ENCODE measurements around the gene MAP2K1.

The MAP2K1 gene

DNA sequence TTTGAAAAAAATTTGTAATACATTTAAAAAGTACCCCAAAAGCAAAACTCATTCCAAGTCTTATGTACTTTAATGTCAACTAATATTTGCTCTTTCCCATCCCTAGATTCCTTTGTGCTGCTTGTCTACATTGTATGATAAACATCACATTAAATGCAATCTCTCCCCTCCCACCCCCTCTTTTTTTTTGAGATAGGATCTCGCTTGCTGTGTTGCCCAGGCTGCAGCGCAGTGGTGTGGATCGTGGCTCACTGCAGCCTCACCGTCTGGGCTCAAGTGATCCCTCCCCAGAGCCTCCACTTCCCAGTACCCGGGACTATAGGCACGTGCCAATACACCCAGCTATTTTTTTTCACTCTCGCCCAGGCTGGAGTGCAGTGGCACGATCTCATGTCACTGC, 12.6 kb downstream of the MAP2K1 start:
- no peak overlapping the region for H3K4me3 ChIP-seq (ENCODE audit: low read depth, low read length)
- TF ChIP-seq, protein P1, sequence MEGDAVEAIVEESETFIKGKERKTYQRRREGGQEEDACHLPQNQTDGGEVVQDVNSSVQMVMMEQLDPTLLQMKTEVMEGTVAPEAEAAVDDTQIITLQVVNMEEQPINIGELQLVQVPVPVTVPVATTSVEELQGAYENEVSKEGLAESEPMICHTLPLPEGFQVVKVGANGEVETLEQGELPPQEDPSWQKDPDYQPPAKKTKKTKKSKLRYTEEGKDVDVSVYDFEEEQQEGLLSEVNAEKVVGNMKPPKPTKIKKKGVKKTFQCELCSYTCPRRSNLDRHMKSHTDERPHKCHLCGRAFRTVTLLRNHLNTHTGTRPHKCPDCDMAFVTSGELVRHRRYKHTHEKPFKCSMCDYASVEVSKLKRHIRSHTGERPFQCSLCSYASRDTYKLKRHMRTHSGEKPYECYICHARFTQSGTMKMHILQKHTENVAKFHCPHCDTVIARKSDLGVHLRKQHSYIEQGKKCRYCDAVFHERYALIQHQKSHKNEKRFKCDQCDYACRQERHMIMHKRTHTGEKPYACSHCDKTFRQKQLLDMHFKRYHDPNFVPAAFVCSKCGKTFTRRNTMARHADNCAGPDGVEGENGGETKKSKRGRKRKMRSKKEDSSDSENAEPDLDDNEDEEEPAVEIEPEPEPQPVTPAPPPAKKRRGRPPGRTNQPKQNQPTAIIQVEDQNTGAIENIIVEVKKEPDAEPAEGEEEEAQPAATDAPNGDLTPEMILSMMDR (IDR thresholded peaks at IDR 0.05; ENCODE audit: insufficient read depth, low read depth, low read length, missing control alignments), result no peak
- DNase-seq (ENCODE audit: low read depth), result no peak

DNA sequence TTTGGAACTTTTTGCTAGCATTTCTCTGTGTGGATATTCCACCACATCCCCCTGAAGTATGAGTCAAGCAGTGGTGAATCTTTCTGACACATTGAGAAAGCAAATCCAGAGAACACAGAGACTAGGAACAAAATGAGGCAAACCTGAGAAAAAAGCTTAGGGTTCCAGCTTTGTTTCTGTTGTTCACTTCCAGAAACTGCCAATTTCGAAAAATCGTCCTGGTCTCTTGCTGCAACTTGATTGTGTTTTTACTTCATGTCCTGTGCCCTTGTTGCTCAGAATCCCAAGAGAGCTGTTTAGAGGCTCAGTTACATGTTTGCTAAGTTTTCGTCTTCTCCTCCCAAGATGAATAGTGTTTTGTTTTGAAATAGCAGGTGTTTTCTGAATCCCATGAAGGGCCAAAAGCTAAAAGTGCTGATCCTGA, 13.7 kb downstream of the MAP2K1 start:
- DNase-seq (ENCODE audit: low read depth), result peak; percentile 18
- no peak overlapping the region for H3K4me3 ChIP-seq (ENCODE audit: low read depth, low read length)

DNA sequence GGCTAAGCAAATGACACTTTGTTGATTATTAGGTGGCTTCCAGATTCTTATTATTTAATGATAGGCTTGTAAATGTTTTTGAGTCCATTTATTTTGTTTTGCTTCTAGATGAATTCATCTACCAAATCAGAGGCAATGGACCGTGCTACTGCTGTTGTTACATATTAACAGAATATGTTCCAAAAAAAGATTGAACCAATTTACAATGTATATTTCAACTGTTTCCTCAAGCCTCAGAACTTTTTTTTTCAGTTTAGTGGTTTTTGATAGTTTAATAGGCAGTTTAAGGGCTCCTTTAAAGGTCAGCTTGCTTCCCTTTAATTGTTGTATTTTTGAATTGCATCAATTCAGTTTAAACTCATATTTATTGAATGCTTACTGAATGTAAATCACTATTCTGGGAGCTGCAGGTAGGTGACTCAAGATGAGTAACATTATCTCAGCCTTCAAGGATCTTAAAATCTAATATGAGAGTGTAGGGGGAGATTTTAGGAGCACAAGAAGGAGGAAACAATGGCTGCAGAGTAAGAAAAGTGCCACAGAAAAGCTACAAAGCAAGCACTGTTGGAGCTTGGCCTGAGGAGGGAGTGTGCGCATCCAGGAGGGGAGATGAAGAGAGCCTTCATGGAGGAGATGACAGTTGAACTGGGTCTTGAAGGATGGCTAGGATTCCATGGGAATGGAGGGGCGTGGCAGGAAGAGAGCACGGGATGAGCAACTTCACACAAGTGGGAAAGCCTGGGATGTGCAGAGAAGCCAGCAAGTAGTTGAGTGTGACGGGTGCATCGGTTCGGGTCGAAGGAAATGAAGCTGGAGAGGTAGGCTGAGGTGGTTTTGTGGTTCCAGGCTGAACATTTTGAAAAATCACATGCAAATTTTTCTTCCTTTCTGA, 14.7 kb downstream of the MAP2K1 start:
- H3K4me3 ChIP-seq (ENCODE audit: low read depth, low read length), result peak overlapping the region; percentile 12; the same call in 1 of the 2 replicates
- DNase-seq (ENCODE audit: low read depth), result peak; percentile 54

More for the DNA sequence above, 13.7 kb downstream of the MAP2K1 start:
- TF ChIP-seq, protein P1 (IDR thresholded peaks at IDR 0.05; ENCODE audit: insufficient read depth, low read depth, low read length, missing control alignments), result no peak

DNA sequence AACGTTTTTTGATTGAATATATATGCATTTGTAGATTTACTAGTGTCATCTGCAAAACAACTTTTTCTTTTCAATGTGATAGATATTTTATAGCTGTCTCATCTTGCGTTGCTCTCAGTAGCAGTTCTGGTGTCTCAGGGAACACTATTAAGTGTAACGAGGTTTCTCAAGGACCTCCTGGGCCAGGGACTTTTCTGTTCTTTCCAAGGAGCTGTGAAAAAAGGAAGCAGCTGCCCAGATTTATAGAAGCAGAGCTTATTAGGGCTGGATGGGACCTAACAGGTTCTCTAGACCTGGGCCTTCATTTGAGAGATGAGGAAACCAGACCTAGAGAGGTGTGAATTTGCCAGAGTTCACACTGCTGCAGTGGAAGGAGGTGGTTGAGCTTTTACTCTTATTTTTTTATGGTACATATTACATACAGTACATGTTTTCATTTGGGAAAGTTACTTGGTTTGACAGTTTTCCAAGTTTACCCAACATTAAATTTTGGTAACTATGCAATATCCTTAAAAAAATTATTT, 16.1 kb downstream of the MAP2K1 start:
- peak; percentile 29 for DNase-seq (ENCODE audit: low read depth)
- TF ChIP-seq, protein P1 (IDR thresholded peaks at IDR 0.05; ENCODE audit: insufficient read depth, low read depth, low read length, missing control alignments), result no peak
- no peak overlapping the region for H3K4me3 ChIP-seq (ENCODE audit: low read depth, low read length)

More for the DNA sequence above, 14.7 kb downstream of the MAP2K1 start:
- TF ChIP-seq, protein P1 (IDR thresholded peaks at IDR 0.05; ENCODE audit: insufficient read depth, low read depth, low read length, missing control alignments), result no peak

DNA sequence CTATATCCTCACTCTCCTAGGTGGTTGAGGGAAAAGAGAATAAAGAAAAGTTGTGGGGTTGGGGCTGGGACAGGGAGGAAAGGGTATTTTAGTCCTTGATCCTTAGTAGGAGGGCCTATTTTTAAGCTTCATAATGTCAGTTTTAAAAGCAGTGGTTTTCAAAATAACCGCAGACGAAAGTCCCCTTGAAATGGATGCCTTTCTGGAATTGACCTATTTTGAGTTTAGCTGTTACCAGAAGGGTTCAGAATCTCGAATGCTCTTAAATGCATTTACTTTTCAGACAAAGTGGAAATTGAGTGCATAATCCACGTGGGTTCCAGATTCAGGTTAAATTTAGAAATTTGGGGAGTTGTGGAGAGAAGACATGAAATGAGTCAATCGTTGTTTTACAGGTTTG, 16.6 kb downstream of the MAP2K1 start:
- H3K4me3 ChIP-seq (ENCODE audit: low read depth, low read length), result no peak overlapping the region
- TF ChIP-seq, protein P1 (IDR thresholded peaks at IDR 0.05; ENCODE audit: insufficient read depth, low read depth, low read length, missing control alignments), result no peak
- DNase-seq (ENCODE audit: low read depth), result peak; percentile 36

DNA sequence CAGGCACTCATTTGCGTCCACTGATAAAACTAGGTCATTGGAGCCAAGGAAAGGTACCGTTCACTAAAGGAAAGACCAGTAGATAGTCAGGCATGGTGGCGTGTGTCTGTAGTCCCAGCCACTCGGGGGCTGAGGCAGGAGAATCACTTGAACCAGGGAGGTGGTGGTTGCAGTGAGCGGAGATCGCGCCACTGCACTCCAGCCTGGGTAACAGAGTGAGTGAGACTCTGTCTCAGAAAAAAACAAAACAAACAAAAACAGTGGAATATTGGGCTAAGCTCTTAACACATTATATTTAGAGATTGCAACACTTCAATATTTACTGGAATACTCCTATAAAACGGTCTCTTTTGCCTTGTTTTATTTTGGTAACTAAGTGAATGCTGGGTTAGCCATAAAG, 17.4 kb downstream of the MAP2K1 start:
- DNase-seq (ENCODE audit: low read depth), result no peak
- H3K4me3 ChIP-seq (ENCODE audit: low read depth, low read length), result no peak overlapping the region
- TF ChIP-seq, protein P1 (IDR thresholded peaks at IDR 0.05; ENCODE audit: insufficient read depth, low read depth, low read length, missing control alignments), result no peak
